Right ventricle myocardium superior (tissue), 1 donor: ENCODE results near the gene SPCS2. TPM values are rescaled to one million over a fixed set of nuclear protein-coding genes. Genes with fewer than 3 reads are reported as not detected.
"Not testable (repeated sequence)": the region's sequence is repeated elsewhere in the genome, so short reads cannot be mapped to it uniquely, and the experiment has no call there.

Experiments
- ATAC-seq: fragments of 200-7000 bp; cut with Tn5 transposase; one replicate; pipeline ENCODE4 v1.9.1; 2020; ENCODE audit warnings: mild to moderate bottlenecking; ENCODE audit not compliant: poor library complexity
- DNase-seq: peaks from one replicate; pipeline ENCODE4 v3.0.0-alpha.2; 2020
- intact Hi-C: fragments of 100-400 bp; cut with DNase I; formaldehyde crosslinking; loops from one replicate; pipeline ENCODE4 v1.11.2; 2022
- total RNA-seq: library from RNA; stranded (reverse); fragmentation: NEBNext Ultra II Directional; extraction: Animal tissue kit (Norgen Biotek cat#: 25700); gene quantifications from one replicate; pipeline ENCODE4 v1.2.1, GENCODE V29; 2021
- donor health status: DM: no; HTN: yes; CAD: no; lungs with severe emphysema.

SPCS2 gene
- total RNA-seq, 1 donor from 2014 or later, result 98.4 TPM

GRCh38 chr11:74941492-74941891 is 7.6 kb upstream of the SPCS2 start:
- peak; percentile 61 for ATAC-seq
- intact Hi-C loops, result no loop called here
- no peak for DNase-seq

- ATAC-seq, result no peak
- no peak for DNase-seq
- intact Hi-C loops, result no loop called here
These were observed 6.8 kb upstream of the SPCS2 start for GRCh38 chr11:74942073-74942759.

GRCh38 chr11:74948546-74948897 is 544 bp upstream of the SPCS2 start:
- intact Hi-C loops, result no loop called here
- DNase-seq (no peak), ATAC-seq (peak; percentile 24)

- no peak for DNase-seq
- ATAC-seq, result peak; percentile 8
- intact Hi-C loops, result no loop called here
These were observed 679 bp downstream of the SPCS2 start for GRCh38 chr11:74949753-74950137.

- intact Hi-C loops, result no loop called here
- no peak for ATAC-seq
- DNase-seq, result no peak
These were observed 1.4 kb downstream of the SPCS2 start for GRCh38 chr11:74950374-74950969.

- DNase-seq, result no peak
- intact Hi-C loops, result no loop called here
- ATAC-seq, result no peak
These were observed 2.2 kb downstream of the SPCS2 start for GRCh38 chr11:74951226-74951625.

- DNase-seq (no peak), ATAC-seq (no peak)
- intact Hi-C loops, result no loop called here
These were observed 3.7 kb downstream of the SPCS2 start for GRCh38 chr11:74952752-74953151.

- no peak for DNase-seq
- ATAC-seq, result no peak
- intact Hi-C loops, result no loop called here
These were observed 4.4 kb downstream of the SPCS2 start for GRCh38 chr11:74953451-74953850.

- intact Hi-C loops, result no loop called here
- ATAC-seq (no peak), DNase-seq (no peak)
These were observed 5.1 kb downstream of the SPCS2 start for GRCh38 chr11:74954199-74954598.

- no peak for DNase-seq
- intact Hi-C loops, result no loop called here
- ATAC-seq, result peak; percentile 72
These were observed 7.4 kb downstream of the SPCS2 start for GRCh38 chr11:74956397-74957015.

- DNase-seq (no peak), ATAC-seq (no peak)
- intact Hi-C loops, result no loop called here
These were observed 9.0 kb downstream of the SPCS2 start for GRCh38 chr11:74957937-74958629.

GRCh38 chr11:74960128-74960527 is 11.1 kb downstream of the SPCS2 start:
- intact Hi-C loops, ATAC-seq: not testable (repeated sequence)

GRCh38 chr11:74966651-74967050 is 17.6 kb downstream of the SPCS2 start:
- DNase-seq (no peak), ATAC-seq (no peak)
- intact Hi-C loops, result no loop called here

More at GRCh38 chr11:74960128-74960527, 11.1 kb downstream of the SPCS2 start:
- not testable (repeated sequence) for DNase-seq

GRCh38 chr11:74970852-74971395 is 21.9 kb downstream of the SPCS2 start:
- DNase-seq, result no peak
- intact Hi-C loops, result no loop called here
- no peak for ATAC-seq

- intact Hi-C loops, result no loop called here
- DNase-seq, result no peak
- no peak for ATAC-seq
These were observed 22.4 kb downstream of the SPCS2 start for GRCh38 chr11:74971424-74971823.

- ATAC-seq (no peak), DNase-seq (no peak)
- intact Hi-C loops, result no loop called here
These were observed 29.0 kb downstream of the SPCS2 start for GRCh38 chr11:74978041-74978440.

GRCh38 chr11:74980634-74981033 is 31.6 kb downstream of the SPCS2 start:
- DNase-seq (no peak), ATAC-seq (peak; percentile 38)
- intact Hi-C loops, result no loop called here

GRCh38 chr11:74981888-74982287 is 32.8 kb downstream of the SPCS2 start:
- intact Hi-C loops, result no loop called here
- ATAC-seq, result no peak

GRCh38 chr11:74984070-74984469 is 35.0 kb downstream of the SPCS2 start:
- intact Hi-C loops, result no loop called here
- no peak for ATAC-seq
- no peak for DNase-seq

More at GRCh38 chr11:74981888-74982287, 32.8 kb downstream of the SPCS2 start:
- no peak for DNase-seq
